Mammary microvascular endothelial cell (primary cell): Measurements from ENCODE around the gene PCDHGB7. TPM values are rescaled to one million over a fixed set of nuclear protein-coding genes. Genes with fewer than 3 reads are reported as not detected.

Source experiments
- total RNA-seq: library from RNA; depleted of rRNA; stranded (reverse); fragments of >200 nt; gene quantifications from 2 replicates; pipeline ENCODE4 v1.2.3, GENCODE V29; 2015

PCDHGB7 gene
- total RNA-seq, 1 donor from 2014 or later, result 3.1 TPM

Other genes with a start within 250 kb of the PCDHGB7 start
- 0.05 and 0.07 TPM in 2 replicates for gene PCDHB7, start 245.0 kb upstream of the PCDHGB7 start, total RNA-seq
- 0.25 TPM in 1 of 2 replicates, not detected in the other for gene PCDHB8, start 239.9 kb upstream of the PCDHGB7 start, total RNA-seq
- gene PCDHB16, start 235.3 kb upstream of the PCDHGB7 start, total RNA-seq, result under 0.01 and 0.25 TPM in 2 replicates
- 0.15 and 0.27 TPM in 2 replicates for gene PCDHB9, start 230.5 kb upstream of the PCDHGB7 start, total RNA-seq
- 0.53 and 0.59 TPM in 2 replicates for gene PCDHB10, start 225.3 kb upstream of the PCDHGB7 start, total RNA-seq
- not detected in 2 replicates for gene PCDHB11, start 218.1 kb upstream of the PCDHGB7 start, total RNA-seq
- gene PCDHB12, start 209.0 kb upstream of the PCDHGB7 start, total RNA-seq, result 0.05 and 0.13 TPM in 2 replicates
- 0.30 and 0.33 TPM in 2 replicates for gene PCDHB13, start 203.8 kb upstream of the PCDHGB7 start, total RNA-seq
- 0.20 and 0.30 TPM in 2 replicates for gene PCDHB14, start 194.3 kb upstream of the PCDHGB7 start, total RNA-seq
- 0.15 and 0.40 TPM in 2 replicates for gene PCDHB15, start 172.3 kb upstream of the PCDHGB7 start, total RNA-seq
- 0.15 TPM in 1 of 2 replicates, not detected in the other for gene SLC25A2, start 113.6 kb upstream of the PCDHGB7 start, total RNA-seq
- gene TAF7, start 96.9 kb upstream of the PCDHGB7 start, total RNA-seq, result 44.8 and 50.7 TPM in 2 replicates
- gene PCDHGA1, start 87.2 kb upstream of the PCDHGB7 start, total RNA-seq, result 0.20 and 0.59 TPM in 2 replicates
- 0.73 and 0.79 TPM in 2 replicates for gene PCDHGA2, start 78.9 kb upstream of the PCDHGB7 start, total RNA-seq
- 0.13 and 0.49 TPM in 2 replicates for gene PCDHGA3, start 73.8 kb upstream of the PCDHGB7 start, total RNA-seq
- gene PCDHGB1, start 67.6 kb upstream of the PCDHGB7 start, total RNA-seq, result 0.44 and 0.60 TPM in 2 replicates
- 2.8 and 3.9 TPM in 2 replicates for gene PCDHGA4, start 62.7 kb upstream of the PCDHGB7 start, total RNA-seq
- gene PCDHGB2, start 57.7 kb upstream of the PCDHGB7 start, total RNA-seq, result 2.9 and 3.3 TPM in 2 replicates
- 0.53 and 0.79 TPM in 2 replicates for gene PCDHGA5, start 53.5 kb upstream of the PCDHGB7 start, total RNA-seq
- gene PCDHGB3, start 47.4 kb upstream of the PCDHGB7 start, total RNA-seq, result 0.67 and 1.4 TPM in 2 replicates
- gene PCDHGA6, start 43.8 kb upstream of the PCDHGB7 start, total RNA-seq, result 0.73 and 1.2 TPM in 2 replicates
- 0.80 and 1.1 TPM in 2 replicates for gene PCDHGA7, start 34.9 kb upstream of the PCDHGB7 start, total RNA-seq
- gene PCDHGB4, start 30.0 kb upstream of the PCDHGB7 start, total RNA-seq, result 3.3 and 4.2 TPM in 2 replicates
- 0.15 and 0.33 TPM in 2 replicates for gene PCDHGA8, start 25.0 kb upstream of the PCDHGB7 start, total RNA-seq
- gene PCDHGB5, start 19.7 kb upstream of the PCDHGB7 start, total RNA-seq, result 7.9 and 8.3 TPM in 2 replicates
- gene PCDHGA9, start 14.9 kb upstream of the PCDHGB7 start, total RNA-seq, result 1.2 and 1.8 TPM in 2 replicates
- gene PCDHGB6, start 9.7 kb upstream of the PCDHGB7 start, total RNA-seq, result 0.73 and 1.2 TPM in 2 replicates
- 1.7 and 2.6 TPM in 2 replicates for gene PCDHGA10, start 4.7 kb upstream of the PCDHGB7 start, total RNA-seq
- 4.4 and 4.6 TPM in 2 replicates for gene PCDHGA11, start 3.4 kb downstream of the PCDHGB7 start, total RNA-seq
- 4.7 and 5.9 TPM in 2 replicates for gene PCDHGA12, start 12.8 kb downstream of the PCDHGB7 start, total RNA-seq
- gene PCDHGC3, start 58.3 kb downstream of the PCDHGB7 start, total RNA-seq, result 18.0 and 18.2 TPM in 2 replicates
- 0.20 and 0.44 TPM in 2 replicates for gene PCDHGC4, start 67.4 kb downstream of the PCDHGB7 start, total RNA-seq
- gene PCDHGC5, start 71.4 kb downstream of the PCDHGB7 start, total RNA-seq, result 0.15 and 0.20 TPM in 2 replicates
- gene DIAPH1, start 201.3 kb downstream of the PCDHGB7 start, total RNA-seq, result 79.6 and 79.9 TPM in 2 replicates
- 36.8 and 38.3 TPM in 2 replicates for gene HDAC3, start 219.2 kb downstream of the PCDHGB7 start, total RNA-seq
- 5.3 and 5.7 TPM in 2 replicates for gene RELL2, start 219.3 kb downstream of the PCDHGB7 start, total RNA-seq
- gene FCHSD1, start 233.7 kb downstream of the PCDHGB7 start, total RNA-seq, result 19.6 and 20.1 TPM in 2 replicates